ENCODE measurements around the gene NUDT6.

DNA sequence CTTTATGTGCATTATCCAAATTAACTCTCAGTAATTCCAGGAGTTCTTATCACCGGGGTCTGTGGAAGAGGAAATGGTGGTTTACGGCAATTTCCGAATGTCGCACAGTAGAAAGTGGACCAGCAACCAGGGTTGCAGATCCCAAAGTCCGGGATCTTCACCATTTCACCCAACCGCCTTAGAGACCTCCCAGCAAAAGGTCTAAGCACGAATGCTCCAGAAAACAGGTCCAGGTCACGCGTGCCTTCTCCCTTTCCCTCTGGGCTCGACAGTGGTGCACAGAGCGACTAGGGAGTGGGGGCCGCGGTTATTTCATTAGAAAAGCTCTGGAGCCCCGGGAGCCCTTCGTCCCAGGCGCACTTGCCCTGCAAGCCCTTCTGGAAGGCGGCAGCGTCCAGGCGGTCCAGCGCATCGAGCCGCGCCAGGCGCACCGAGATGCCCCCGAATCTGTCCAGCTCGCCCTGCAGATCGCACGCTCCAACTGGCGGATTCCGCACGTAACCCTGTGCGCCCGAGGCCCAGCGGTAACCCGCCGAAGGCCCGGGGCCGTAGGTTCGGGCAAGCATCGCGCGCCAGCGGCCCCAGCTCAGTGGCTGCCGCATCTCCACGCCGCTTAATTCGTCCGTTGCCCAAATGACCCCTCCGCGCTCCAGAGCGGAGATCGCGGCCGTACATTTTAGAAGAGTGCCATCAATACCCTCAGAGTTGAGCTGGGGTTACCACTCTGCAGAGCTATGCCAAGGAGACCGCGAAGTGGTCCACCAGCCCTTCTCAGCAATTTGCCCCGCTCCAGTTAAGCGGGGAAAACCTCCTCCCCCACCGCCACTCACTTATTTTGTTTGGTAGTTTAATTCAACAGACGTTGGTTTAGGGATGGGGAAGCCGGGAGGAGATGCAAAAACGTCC lies at the start of gene NUDT6:
- TF ChIP-seq POLR2A (IDR thresholded peaks at IDR 0.05; ENCODE audit: extremely low read depth, insufficient read length) = peak; percentile 7
- TF ChIP-seq, protein P1, sequence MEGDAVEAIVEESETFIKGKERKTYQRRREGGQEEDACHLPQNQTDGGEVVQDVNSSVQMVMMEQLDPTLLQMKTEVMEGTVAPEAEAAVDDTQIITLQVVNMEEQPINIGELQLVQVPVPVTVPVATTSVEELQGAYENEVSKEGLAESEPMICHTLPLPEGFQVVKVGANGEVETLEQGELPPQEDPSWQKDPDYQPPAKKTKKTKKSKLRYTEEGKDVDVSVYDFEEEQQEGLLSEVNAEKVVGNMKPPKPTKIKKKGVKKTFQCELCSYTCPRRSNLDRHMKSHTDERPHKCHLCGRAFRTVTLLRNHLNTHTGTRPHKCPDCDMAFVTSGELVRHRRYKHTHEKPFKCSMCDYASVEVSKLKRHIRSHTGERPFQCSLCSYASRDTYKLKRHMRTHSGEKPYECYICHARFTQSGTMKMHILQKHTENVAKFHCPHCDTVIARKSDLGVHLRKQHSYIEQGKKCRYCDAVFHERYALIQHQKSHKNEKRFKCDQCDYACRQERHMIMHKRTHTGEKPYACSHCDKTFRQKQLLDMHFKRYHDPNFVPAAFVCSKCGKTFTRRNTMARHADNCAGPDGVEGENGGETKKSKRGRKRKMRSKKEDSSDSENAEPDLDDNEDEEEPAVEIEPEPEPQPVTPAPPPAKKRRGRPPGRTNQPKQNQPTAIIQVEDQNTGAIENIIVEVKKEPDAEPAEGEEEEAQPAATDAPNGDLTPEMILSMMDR (IDR thresholded peaks at IDR 0.05; ENCODE audit: low read depth, low read length) = no peak
